Left renal cortex interstitium (tissue), 4 donors: ENCODE data around the gene RFWD3. TPM values are rescaled to one million over a fixed set of nuclear protein-coding genes. Genes with fewer than 3 reads are reported as not detected.

Experiments
- DNase-seq, 4 donors: peaks; one replicate each; pipeline ENCODE4 v3.0.0-alpha.2; 2013; ENCODE audit warnings: low read depth in 4 of 4, low spot score in 2 of 4, missing footprints in 1 of 4
- polyA plus RNA-seq, 4 donors: library from polyadenylated mRNA; unstranded; fragments of 120-200 nt; gene quantifications; one replicate each; pipeline ENCODE4 v1.2.1, GENCODE V29; 2013; ENCODE audit not compliant: insufficient read length in 4 of 4

RFWD3 gene
- polyA plus RNA-seq, 4 donors = 26.4 to 31.5 (median 28.2) TPM

DNA sequence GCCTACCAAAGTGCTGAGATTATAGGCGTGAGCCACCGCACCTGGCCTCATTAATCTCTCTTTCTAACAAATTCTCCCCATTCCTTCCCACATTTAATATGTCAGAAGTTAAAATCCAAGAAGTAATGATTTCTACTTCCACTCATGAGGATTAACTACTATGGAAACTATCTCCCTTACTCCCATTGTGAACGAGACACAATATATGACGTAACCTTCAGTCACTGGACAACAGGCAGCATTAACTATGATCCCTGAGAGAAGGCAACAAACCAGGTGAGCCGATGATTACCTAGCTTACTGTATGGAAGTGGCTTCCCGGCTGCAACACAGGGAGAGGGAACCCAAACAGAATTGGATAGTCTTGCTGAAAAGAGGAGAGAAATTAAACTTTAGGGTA is 79.7 kb downstream of the RFWD3 start:
- no peak for DNase-seq

DNA sequence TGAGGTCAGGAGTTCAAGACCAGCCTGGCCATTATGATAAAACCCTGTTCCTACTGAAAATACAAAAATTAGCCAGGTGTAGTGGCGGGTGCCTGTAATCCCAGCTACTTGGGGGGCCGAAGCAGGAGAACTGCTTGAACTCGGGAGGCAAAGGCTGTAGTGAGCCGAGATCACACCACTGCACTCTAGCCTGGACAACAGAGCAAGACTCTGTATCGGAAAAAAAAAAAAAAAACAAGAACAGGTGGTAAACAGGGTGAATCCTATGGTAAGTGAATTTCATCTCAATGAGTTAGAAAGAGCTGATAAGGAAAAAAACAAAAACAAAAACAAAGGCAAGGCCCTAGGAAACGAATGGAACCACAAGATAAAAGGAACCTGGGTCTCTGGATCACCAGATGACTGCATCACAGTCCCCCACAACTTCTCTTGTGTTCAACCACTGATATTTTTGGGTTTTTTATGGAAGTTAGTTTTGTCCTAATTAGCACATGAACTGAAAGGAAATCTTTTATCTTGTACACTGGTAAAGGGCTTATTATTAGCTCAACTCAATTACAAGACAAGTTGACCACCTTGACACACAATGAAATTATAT is 80.7 kb downstream of the RFWD3 start:
- no peak for DNase-seq

DNA sequence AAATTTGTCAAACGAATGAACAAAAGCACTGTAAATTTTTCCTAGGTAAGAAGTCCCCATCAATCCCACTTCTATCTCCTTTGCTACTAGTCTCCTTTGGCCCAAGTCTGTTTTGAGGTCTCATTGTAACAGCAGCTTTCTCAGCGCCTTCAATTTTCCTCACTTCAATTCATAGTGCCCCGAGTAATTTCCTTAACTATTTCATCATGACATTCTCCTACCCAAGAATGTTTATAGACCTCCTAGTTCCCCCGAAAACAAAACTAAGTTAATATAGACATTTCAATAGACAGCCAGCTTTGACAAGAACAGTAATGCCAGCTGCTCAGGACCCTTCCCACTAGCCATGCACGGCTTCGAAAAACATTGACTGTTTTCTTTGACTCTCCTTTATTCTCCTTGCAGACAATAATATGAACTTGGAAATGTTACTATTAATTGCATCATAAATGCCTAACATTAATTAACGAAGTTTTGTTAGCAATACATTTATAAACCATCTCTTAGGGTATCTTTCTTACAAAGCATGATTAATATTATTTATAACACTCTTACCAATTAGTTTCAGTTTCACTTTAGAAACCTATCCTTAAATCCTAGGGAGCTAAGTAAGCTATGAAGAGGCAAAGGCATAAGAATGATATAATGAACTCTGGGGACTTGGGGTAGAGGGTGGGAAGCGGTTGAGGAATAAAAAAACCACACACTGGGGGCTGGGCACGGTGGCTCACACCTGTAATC is 82.6 kb downstream of the RFWD3 start:
- no peak for DNase-seq

DNA sequence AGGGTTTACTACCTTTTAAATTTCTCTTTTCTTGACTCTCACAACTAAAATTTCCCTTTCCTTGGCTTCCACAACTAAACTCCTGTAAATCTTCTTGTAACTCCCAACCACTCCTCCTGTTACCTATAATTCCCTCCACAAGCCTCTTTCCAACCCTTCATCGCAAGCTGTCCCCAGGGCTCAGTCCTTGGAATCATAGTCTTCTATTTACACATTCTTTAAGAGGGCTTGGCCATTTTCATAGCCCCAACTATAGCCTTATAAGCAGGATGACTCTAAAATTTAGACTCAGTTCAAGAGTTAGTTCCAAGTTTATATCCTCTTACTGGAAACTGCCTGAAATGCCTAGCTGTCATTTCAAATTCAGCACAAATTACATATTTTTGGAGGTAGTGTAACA is 83.7 kb downstream of the RFWD3 start:
- DNase-seq = no peak

DNA sequence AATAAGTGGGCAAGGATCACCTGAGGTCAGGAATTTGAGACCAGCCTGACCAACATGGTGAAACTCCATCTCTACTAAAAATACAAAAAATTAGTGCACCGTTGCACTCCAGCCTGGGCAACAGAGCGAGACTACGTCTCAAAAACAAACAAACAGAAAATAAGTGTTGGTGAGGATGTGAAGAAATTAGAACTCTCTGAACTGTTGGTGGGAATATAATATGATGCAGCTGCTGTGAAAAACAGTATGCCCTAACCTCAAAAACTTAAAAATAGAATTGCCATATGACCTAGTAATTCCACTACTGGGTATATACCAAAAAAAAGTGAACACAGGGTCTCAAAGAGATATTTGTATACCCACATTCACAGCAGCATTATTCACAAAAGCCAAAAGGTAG is 85.8 kb downstream of the RFWD3 start:
- no peak for DNase-seq

DNA sequence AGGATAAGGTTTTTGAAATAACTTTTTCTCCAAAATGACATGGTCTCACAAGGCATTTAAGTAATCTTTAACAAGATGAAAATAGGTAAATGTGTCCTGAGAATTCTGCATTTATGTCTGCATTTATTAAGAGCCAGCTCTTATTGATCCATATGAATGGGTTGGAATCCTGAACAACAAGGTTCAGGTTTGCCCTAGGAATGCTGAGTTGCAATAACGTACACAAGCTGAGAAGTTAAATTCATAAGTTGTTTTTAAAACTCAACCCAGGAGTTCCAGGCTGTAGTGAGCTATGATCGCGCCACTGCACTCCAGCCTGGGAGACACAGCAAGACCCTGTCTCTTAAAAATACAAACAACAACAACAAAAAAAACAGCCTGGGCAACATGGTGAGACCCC is 87.8 kb downstream of the RFWD3 start:
- no peak for DNase-seq

DNA sequence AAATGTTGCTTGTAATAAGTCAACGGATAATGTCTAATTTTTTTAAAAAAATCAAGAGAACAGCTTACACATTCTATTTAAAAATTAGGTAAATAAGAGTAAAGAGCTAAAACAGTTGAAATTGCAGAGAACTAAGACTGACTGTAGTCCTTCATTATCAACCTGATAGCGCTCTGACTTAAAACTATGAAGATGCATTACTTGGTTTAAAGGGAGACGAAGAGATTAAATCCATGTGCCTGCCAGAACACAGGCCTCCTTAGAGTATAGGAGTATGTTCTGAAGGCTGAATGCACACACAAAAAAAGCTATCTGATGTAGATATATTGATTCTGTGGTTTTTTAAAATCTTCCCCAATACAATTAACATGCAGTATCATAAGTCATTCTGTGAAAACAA is 88.2 kb downstream of the RFWD3 start:
- DNase-seq = no peak

DNA sequence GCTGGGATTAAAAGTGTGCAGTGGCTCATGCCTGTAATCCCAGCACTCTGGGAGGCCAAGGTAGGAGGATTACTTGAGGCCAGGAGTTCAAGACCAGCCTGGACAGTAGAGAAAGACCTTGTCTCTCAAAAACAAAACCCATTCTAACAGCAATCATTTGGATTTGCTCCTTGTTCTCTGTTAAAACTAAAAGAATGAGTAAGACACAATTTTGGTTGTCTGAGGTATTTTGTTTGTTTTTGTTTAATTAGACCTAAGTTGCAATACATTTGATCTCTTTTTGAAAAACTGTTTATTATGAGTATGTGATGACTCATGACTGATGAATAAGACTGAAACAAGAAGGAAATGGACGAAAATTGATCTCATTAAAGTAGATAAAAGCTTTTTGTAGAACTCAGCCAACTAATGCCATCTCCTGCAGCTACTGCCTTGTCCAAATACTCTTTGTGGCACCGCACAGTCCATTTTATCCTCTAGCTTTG is 88.8 kb downstream of the RFWD3 start:
- DNase-seq = no peak

DNA sequence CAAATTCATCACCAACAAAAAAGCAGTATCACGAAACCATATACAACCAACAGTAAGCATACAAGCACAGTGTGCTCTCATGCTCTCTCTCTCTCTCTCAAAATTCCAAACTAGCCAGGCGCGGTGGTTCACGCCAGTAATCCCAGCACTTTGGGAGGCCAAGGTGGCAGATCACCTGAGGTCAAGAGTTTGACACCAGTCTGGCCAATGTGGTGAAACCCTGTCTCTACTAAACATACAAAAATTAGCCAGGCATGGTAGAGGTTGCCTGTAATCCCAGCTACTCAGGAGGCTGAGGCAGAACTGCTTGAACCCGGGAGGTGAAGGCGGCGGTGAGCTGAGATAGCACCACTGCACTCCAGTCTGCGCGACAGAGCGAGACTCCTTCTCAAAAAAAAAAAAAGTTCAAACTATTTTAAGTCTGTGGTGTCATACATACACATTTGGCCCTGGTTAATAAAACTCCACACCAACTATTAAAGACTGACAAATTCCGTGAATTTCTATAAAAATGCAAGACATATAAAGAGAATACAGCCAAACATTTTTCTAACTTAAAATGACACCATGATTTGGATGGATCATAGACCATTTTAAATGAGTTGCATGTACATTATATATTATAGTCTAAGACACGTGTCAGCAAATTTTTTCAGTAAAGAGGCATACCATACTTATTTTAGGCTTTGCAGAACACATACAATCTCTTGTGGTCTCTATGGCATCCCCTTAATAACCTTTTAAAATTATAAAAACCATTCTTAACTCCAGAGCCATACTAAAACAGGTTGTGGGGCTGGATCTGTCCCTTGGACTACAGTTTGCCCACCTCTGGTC is 90.7 kb downstream of the RFWD3 start:
- no peak for DNase-seq

DNA sequence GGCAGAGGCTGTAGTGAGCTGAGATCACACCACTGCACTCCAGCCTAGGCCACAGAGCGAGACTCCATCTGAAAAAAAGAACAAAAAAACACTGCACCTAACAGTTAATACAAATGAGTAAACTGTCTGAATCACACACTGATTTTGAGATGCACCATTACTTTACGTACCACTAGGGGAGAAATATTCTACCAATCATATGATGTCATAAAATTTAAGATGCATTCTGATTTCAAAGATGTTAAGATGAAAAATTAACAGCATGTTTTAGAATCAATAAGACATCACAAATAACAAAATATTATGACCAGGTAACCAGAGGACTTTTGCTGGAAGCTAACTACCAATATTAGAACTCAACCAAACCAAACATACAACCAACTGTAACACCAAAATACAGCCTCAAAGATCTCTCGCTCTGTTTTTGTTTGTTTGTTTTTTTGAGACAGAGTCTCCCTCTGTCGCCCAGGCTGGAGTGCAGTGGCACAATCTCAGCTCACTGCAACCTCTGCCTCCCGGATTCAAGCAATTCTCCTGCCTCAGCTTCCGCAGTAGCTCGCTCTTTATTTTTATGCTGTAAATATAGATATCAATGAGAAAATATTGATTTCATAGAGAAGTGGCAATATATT is 91.4 kb downstream of the RFWD3 start:
- no peak for DNase-seq

DNA sequence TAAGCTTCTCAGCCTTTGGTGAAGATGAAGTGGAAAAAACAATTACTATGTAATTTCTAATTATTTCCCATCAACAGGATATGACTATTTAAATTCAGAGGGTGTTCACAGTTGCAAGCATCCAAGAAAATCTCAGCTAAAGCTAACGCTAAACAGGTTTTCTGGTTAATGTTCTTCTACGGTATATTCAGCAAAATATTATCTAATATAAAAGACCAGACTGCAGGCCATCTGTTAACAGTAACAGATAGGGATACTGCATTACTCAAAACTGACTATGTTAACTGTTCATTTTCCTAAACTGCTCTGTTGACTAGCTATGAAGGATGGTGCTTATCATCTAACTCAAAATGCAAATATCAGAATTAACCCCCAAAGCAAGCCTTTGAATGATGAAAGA is 92.5 kb downstream of the RFWD3 start:
- DNase-seq = no peak

DNA sequence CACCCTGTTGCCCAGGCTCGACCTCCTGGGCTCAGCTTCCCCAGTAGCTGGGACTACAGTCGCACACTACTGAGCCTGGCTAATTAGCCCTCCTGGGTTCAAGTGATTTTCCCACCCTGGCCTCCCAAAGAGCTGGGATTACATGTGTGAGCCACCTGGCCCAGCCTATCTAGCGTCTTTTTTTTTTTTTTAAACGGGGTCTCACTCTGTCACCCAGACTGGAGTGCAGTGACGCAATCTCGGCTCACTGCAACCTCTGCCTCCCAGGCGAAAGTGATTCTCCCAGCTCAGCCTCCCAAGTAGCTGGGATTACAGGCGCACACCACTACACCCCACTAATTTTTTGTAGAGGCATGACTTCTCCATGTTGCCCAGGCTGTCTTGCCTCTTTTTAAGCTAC is 93.1 kb downstream of the RFWD3 start:
- DNase-seq = no peak

Other genes starting within 250 kb of the RFWD3 start
- gene CLEC18B, start 245.4 kb downstream of the RFWD3 start, polyA plus RNA-seq = 100 to 1,000 TPM; 107 to 143 (median 115) TPM
- gene GLG1, start 59.8 kb downstream of the RFWD3 start, polyA plus RNA-seq = 100 to 1,000 TPM; 154 to 161 (median 156) TPM
- 1 to 10 TPM; 2.6 to 4.2 (median 3.7) TPM for gene MLKL, start 34.0 kb upstream of the RFWD3 start, polyA plus RNA-seq
- 1 to 10 TPM; 3.0 to 5.3 (median 3.9) TPM for gene FA2H, start 107.9 kb upstream of the RFWD3 start, polyA plus RNA-seq